A673 (cell line): ENCODE data around the gene CHD2.

Experiments
- CTCF ChIP-seq: fragments of 300-800, 200-600 bp; sonication (generic); conservative IDR thresholded peaks from 2 replicates; pipeline ENCODE4 v1.5.1; 2017; ENCODE audit warnings: low read depth, mild to moderate bottlenecking, antibody characterized with exemption, low read length, moderate library complexity, mixed read lengths
- EZH2 ChIP-seq: fragments of 200-600 bp; sonication (generic); IDR thresholded peaks from 2 replicates; pipeline ENCODE4 v1.6.1; 2017; ENCODE audit warnings: borderline replicate concordance, low read depth, mild to moderate bottlenecking, mixed read lengths, antibody characterized with exemption, low read length; ENCODE audit not compliant: poor library complexity, severe bottlenecking

DNA sequence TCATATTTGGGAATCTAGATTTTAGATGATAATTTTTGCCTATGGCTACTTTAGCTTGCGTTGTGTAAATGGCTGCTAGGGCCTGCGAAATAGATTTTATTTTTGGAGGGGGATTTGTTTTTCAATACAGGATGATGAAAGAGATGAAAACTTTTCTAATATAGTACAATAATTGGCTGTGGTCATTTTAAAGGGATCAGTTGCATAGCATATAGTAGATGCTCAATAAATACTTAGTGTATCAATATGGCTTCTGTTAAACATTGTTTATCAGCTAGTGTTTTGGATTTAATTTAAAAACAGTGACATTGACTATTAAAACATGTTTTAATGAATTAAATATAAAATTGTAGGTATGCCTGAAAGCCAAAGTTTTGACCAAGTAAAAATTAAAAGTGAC, 6.9 kb upstream of the CHD2 start:
- TF ChIP-seq CTCF, result no peak
- TF ChIP-seq EZH2, result no peak
